Measurements from ENCODE around the gene TCF7L2.

TCF7L2 gene

DNA sequence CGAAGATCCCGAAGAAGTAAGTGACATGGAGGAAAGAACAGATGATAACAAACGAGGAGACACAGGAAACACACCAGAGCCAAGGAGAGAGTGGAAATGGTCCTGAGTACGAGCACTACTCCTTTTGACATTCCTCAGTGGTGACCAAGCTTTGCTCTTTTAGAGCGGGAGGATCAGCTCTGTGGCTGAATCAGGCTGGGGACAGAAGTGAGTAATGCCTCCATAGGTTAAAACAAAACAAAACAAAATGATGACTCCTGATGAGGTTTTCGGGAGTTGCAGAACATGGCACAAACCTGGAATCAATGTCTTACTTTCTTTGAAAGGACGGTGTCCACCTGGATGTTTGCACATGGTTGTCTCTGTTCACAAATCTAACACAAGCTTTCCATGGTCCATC lies 30.3 kb upstream of the TCF7L2 start:
- DNase-seq (ENCODE audit: insufficient read length, low spot score), result no peak
- TF ChIP-seq, protein P1, sequence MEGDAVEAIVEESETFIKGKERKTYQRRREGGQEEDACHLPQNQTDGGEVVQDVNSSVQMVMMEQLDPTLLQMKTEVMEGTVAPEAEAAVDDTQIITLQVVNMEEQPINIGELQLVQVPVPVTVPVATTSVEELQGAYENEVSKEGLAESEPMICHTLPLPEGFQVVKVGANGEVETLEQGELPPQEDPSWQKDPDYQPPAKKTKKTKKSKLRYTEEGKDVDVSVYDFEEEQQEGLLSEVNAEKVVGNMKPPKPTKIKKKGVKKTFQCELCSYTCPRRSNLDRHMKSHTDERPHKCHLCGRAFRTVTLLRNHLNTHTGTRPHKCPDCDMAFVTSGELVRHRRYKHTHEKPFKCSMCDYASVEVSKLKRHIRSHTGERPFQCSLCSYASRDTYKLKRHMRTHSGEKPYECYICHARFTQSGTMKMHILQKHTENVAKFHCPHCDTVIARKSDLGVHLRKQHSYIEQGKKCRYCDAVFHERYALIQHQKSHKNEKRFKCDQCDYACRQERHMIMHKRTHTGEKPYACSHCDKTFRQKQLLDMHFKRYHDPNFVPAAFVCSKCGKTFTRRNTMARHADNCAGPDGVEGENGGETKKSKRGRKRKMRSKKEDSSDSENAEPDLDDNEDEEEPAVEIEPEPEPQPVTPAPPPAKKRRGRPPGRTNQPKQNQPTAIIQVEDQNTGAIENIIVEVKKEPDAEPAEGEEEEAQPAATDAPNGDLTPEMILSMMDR (IDR thresholded peaks at IDR 0.05; ENCODE audit: insufficient read depth, missing control alignments), result no peak

DNA sequence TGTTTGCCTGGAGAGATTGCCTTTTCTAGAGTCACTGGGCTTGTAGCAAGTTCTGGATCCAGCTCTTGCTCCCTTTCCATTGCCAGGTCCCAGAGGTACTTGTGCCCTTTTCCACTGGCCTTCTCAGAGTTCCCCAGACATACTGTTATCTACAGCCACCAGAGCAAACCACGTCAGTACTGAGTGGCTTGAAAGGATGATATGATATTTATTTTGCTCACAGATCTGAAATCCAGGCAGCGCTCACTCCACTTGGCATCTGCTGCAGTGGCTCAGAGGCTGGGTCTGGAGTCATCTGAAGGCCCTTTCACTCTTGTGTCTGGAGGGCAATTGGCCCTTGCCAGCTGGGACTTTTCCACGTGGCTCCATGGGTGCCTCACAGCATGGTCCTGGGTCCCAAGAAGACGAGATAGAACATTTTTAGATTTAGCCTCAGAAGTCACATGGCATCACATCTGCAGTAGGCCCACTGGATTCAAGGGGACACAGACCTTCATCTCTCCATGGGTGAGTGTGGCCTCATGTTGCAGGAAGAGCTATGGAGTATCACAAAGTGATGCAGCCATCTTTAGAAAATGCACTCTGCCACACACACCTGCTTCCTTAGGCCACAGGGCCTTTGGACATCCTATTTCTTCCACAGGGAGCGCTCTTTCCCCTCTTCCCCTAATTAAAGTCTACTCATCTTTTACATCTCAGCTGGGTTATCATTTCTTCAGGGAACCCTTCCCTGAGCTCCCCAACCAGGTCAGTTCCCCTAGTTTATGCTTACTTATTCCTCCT lies 22.9 kb upstream of the TCF7L2 start:
- FAIRE-seq, result no peak
- TF ChIP-seq, protein P1 (IDR thresholded peaks at IDR 0.05; ENCODE audit: insufficient read depth, missing control alignments), result no peak
- DNase-seq (ENCODE audit: insufficient read length, low spot score), result no peak

More for the DNA sequence above, 30.3 kb upstream of the TCF7L2 start:
- FAIRE-seq, result no peak

DNA sequence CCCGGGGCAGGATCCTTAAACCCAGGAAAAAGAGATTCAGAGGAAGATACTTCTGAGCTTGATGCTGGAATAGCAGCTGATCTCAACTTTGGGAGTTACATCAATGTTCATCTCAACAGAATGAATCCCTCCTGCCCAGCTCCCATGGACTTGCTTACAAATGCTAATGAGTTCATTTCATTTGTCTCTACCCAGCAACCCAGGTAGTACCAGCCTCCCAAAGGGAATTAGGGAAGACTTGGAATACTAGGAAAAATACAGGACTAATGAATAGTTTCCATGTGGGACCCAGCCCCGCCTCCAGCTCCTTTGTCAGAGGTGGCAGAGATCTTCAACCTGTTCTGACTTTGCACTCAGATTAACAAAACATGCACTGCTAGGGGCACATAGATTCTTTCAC lies 22.1 kb upstream of the TCF7L2 start:
- DNase-seq (ENCODE audit: insufficient read length, low spot score) (no peak), FAIRE-seq (no peak)
- TF ChIP-seq, protein P1 (IDR thresholded peaks at IDR 0.05; ENCODE audit: insufficient read depth, missing control alignments), result no peak

DNA sequence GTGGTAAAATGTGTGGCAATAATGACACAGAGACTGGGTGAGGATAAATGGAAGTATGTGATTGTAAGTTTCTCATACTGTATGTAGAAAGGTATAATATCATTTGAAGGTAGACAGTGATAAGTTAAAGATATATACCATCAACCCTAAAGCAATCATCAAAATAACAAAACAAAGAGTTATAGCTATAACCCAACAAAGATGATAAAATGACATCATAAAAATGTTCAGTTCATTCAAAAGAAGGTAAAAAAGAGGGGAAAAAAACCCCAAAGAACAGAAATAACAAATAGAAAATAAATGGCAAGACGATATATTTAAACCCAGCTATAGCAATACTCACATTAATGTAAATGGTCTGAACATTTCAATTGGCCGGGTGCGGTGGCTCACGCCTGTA lies 17.4 kb upstream of the TCF7L2 start:
- TF ChIP-seq, protein P1 (IDR thresholded peaks at IDR 0.05; ENCODE audit: insufficient read depth, missing control alignments), result no peak
- FAIRE-seq, result no peak
- no peak for DNase-seq (ENCODE audit: insufficient read length, low spot score)

DNA sequence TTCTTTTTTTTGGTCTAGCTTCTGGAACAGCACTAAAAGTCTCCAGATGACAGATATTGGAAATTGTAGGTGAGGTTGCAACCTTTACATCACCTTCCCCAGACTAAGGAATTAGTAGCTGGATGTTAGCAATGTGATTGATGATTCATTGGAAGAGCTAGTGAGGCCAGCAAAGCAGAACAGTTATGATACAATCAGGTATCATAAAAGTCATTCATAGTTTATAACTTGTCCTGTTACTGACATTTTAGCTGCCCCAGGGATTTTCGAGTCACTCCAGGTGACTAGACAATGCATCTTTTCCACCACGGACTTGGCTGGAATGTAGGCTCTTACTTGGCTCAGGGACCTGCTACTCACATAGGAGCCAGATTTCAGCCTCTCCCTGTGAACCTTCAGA lies 15.9 kb upstream of the TCF7L2 start:
- FAIRE-seq (no peak), DNase-seq (ENCODE audit: insufficient read length, low spot score) (no peak)
- TF ChIP-seq, protein P1 (IDR thresholded peaks at IDR 0.05; ENCODE audit: insufficient read depth, missing control alignments), result no peak

DNA sequence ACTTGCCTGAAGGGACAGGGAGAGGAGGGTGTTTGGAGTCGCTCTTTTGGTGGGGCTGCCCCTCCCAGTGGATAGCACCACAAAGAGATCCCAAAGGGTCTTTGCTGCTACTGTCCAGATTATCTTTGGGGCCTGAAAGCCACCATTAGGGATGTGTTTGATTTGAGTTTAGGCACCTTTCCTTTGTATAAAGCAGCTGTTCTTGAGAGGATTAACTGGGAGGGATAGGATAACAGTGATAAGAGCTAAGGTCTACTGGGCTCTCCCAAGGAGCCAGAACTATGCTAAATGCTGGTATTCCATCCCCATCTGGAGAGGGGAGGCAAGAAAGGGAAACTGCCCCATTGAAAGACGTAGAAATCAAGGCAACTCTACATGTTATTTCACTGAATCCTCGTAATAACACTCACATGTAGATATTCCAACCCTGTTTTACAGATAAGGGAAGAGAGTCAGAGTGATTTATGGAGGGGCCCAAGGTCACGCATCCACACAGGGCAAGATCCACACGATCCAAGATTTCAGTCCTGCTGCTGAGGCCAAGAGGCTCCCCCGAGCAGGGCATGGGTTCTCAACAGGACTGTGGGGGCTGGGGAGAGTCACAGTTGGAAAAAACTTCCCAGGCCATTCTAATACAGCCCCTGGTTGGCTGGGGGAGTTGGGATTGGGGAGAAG lies 11.1 kb upstream of the TCF7L2 start:
- FAIRE-seq, result no peak
- TF ChIP-seq, protein P1 (IDR thresholded peaks at IDR 0.05; ENCODE audit: insufficient read depth, missing control alignments), result no peak
- no peak for DNase-seq (ENCODE audit: insufficient read length, low spot score)

DNA sequence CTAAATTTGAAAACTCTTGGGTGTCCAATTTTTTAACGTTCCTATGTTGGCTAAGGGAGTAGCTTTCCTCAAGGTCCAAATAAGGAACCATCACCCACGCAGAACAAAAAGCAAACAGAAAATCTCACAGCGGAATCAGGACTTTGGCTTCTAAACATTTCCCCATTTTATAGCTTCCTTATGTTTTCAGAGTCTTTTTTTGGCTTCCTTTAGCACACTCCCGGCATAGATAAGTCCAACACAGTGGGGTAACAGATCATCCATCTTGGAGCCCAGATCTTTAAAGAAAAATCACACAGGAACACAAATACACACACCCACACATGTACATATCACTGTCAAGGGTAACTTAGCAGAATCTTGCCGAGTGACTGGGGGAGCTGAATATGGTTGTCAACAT lies 4.2 kb upstream of the TCF7L2 start:
- TF ChIP-seq, protein P1 (IDR thresholded peaks at IDR 0.05; ENCODE audit: insufficient read depth, missing control alignments), result no peak
- no peak for DNase-seq (ENCODE audit: insufficient read length, low spot score)
- FAIRE-seq, result no peak
